Endodermal cell (in vitro differentiated cells): ENCODE results near the gene VAV1. TPM values are rescaled to one million over a fixed set of nuclear protein-coding genes. Genes with fewer than 3 reads are reported as not detected.

Experiments
- DNase-seq: peaks from one replicate; pipeline ENCODE4 v3.0.0-alpha.2; 2017
- H3K27ac ChIP-seq: 2 replicates; pipeline ENCODE4 v1.5.1; 2013; ENCODE audit warnings: mild to moderate bottlenecking, low read depth, low read length, moderate library complexity
- H3K27me3 ChIP-seq: 2 replicates; pipeline ENCODE4 v1.6.1; 2013; ENCODE audit warnings: mild to moderate bottlenecking, low read length, moderate library complexity; ENCODE audit not compliant: insufficient read depth, control insufficient read depth, poor library complexity, severe bottlenecking
- H3K36me3 ChIP-seq: 2 replicates; pipeline ENCODE4 v1.7.0; 2013; ENCODE audit warnings: mild to moderate bottlenecking, low read length, moderate library complexity; ENCODE audit not compliant: control insufficient read depth, insufficient read depth
- H3K4me1 ChIP-seq: one replicate; pipeline ENCODE4 v1.7.0; 2013; ENCODE audit warnings: low read length; ENCODE audit not compliant: control insufficient read depth, insufficient read depth
- H3K4me3 ChIP-seq: 2 replicates; pipeline ENCODE4 v1.5.1; 2013; ENCODE audit warnings: mild to moderate bottlenecking, low read length, moderate library complexity
- H3K9ac ChIP-seq: 2 replicates; pipeline ENCODE4 v1.6.1; 2013; ENCODE audit warnings: mild to moderate bottlenecking, low read length, moderate library complexity; ENCODE audit not compliant: poor library complexity, severe bottlenecking; ENCODE audit errors: extremely low read depth
- H3K9me3 ChIP-seq: 2 replicates; pipeline ENCODE4 v1.6.1; 2013; ENCODE audit warnings: mild to moderate bottlenecking, low read length, moderate library complexity; ENCODE audit not compliant: control insufficient read depth
- H3K27ac Mint-ChIP-seq: 2 replicates; pipeline ENCODE4 v1.8.0; 2020; ENCODE audit warnings: mixed read lengths
- H3K27me3 Mint-ChIP-seq: 2 replicates; pipeline ENCODE4 v1.8.0; 2021; ENCODE audit warnings: mild to moderate bottlenecking, mixed read lengths; ENCODE audit not compliant: insufficient read depth
- H3K36me3 Mint-ChIP-seq: 2 replicates; pipeline ENCODE4 v1.8.0; 2020; ENCODE audit warnings: low read depth, mixed read lengths
- H3K4me1 Mint-ChIP-seq: 2 replicates; pipeline ENCODE4 v1.8.0; 2020; ENCODE audit warnings: mixed read lengths
- H3K4me3 Mint-ChIP-seq: 2 replicates; pipeline ENCODE4 v1.8.0; 2020; ENCODE audit warnings: mild to moderate bottlenecking, moderate library complexity, mixed read lengths
- H3K9me3 Mint-ChIP-seq: 2 replicates; pipeline ENCODE4 v1.8.0; 2020; ENCODE audit warnings: mild to moderate bottlenecking, mixed read lengths
- CTCF ChIP-seq: fragments of 200-600 bp; sonication (generic); conservative IDR thresholded peaks from 2 replicates; pipeline ENCODE4 v1.5.0; 2021; ENCODE audit warnings: antibody characterized with exemption, mild to moderate bottlenecking
- WGBS, 2 experiments: methylation state at CpG; one replicate each; pipeline versions ENCODE4 v1.1.5 to v1.1.7; 2013; ENCODE audit warnings: missing lambda C conversion rate in 2 of 2, mixed read lengths in 1 of 2; ENCODE audit not compliant: insufficient coverage in 1 of 2, insufficient read length in 1 of 2; 5-methylcytosine and 5-hydroxymethylcytosine counted together
- total RNA-seq, 2 donors: library from RNA; stranded (reverse); fragmentation: NEBNext Ultra II Directional in 1 of 2; extraction: Animal tissue kit (Norgen Biotek cat#: 25700) in 1 of 2; gene quantifications; 2 replicates in 1 of 2; 3 replicates in 1 of 2; pipeline ENCODE4 v1.2.1, GENCODE V29; 2021

VAV1 gene
- total RNA-seq, 2 donors from 2014 or later: not detected

- no peak overlapping the region for H3K9ac ChIP-seq
- no peaks in the 10 kb centered on the region for H3K4me1 ChIP-seq
- H3K27ac ChIP-seq: no peak overlapping the region
- H3K4me1 Mint-ChIP-seq: no peaks in the 10 kb centered on the region
- WGBS, 2 experiments: 72 to 81% methylated on average over 4 of the region's 4 CpGs
- H3K36me3 ChIP-seq: no peaks in the 10 kb centered on the region
- no peaks in the 10 kb centered on the region for H3K36me3 Mint-ChIP-seq
- H3K27me3 Mint-ChIP-seq: peaks cover 4% of the 10 kb centered on the region
- H3K27ac Mint-ChIP-seq: no peak overlapping the region
- H3K4me3 ChIP-seq: no peak overlapping the region
- DNase-seq: no peak
- H3K9me3 ChIP-seq: no peaks in the 10 kb centered on the region
- H3K27me3 ChIP-seq: no peaks in the 10 kb centered on the region
- no peak overlapping the region for H3K4me3 Mint-ChIP-seq
- no peak for TF ChIP-seq CTCF
- H3K9me3 Mint-ChIP-seq: no peaks in the 10 kb centered on the region
These were observed 4.5 kb downstream of the VAV1 start for GRCh38 chr19:6776999-6777398.

DNA sequence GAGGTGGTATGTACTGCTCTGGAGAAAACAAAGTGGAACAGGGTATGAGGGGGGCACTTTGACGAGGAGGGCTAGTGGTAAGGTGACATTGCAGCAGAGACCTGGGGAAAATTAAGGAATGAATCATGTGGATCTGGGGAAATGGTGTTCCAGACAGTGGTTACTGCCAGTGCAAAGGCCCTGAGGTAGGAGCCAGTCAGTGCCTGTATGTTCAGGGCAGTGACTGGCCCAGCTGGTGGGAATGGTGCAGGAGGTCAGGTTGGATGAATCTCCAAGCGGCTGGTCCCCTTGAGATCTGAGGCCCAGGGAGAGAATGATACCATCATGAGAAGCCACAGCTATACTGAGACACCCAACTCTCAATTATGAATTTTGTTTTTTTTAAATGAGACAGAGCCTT, 4.9 kb downstream of the VAV1 start:
- H3K4me3 ChIP-seq: no peak overlapping the region
- H3K36me3 ChIP-seq: no peaks in the 10 kb centered on the region
- no peak overlapping the region for H3K27ac ChIP-seq
- no peak for TF ChIP-seq CTCF
- 80 to 95% methylated on average over 2 of the region's 2 CpGs for WGBS, 2 experiments
- no peak overlapping the region for H3K9ac ChIP-seq
- Mint-ChIP-seq H3K4me3 (no peak overlapping the region), H3K27ac (no peak overlapping the region), H3K36me3 (no peaks in the 10 kb centered on the region), H3K27me3 (peaks cover 4% of the 10 kb centered on the region), H3K4me1 (no peaks in the 10 kb centered on the region), H3K9me3 (no peaks in the 10 kb centered on the region)
- H3K27me3 ChIP-seq: no peaks in the 10 kb centered on the region
- no peaks in the 10 kb centered on the region for H3K9me3 ChIP-seq
- no peak for DNase-seq
- H3K4me1 ChIP-seq: no peaks in the 10 kb centered on the region

DNA sequence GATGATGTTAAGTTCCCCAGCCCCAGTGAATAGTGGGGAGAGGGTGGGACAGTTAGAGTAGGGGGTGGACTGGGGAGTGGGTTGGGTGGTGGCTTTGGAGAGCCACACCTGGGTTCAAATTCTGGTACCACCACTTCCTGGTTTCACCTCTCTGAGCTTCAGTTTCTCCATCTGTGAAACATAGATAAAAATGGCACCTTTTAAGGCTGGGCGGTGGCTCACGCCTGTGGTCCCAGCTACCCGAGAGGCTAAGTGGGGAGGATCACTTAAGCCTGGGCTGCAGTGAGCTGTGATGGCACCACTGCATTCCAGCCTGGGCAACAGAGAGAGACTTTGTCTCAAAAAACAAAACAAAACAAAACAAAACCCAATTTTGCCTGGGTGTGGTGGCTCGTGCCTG, 5.9 kb downstream of the VAV1 start:
- no peak overlapping the region for H3K9ac ChIP-seq
- TF ChIP-seq CTCF: no peak
- Mint-ChIP-seq H3K27ac (no peak overlapping the region), H3K27me3 (peaks cover 4% of the 10 kb centered on the region), H3K9me3 (no peaks in the 10 kb centered on the region), H3K36me3 (no peaks in the 10 kb centered on the region), H3K4me1 (no peaks in the 10 kb centered on the region), H3K4me3 (no peak overlapping the region)
- no peaks in the 10 kb centered on the region for H3K27me3 ChIP-seq
- H3K4me3 ChIP-seq: no peak overlapping the region
- no peak overlapping the region for H3K27ac ChIP-seq
- WGBS, 2 experiments: 92% methylated on average over 4 of the region's 4 CpGs
- H3K36me3 ChIP-seq: no peaks in the 10 kb centered on the region
- no peaks in the 10 kb centered on the region for H3K4me1 ChIP-seq
- no peaks in the 10 kb centered on the region for H3K9me3 ChIP-seq
- DNase-seq: no peak
